Fibroblast of peridontal ligament (primary cell): Measurements from ENCODE around the gene TMEM205.
"Not testable (repeated sequence)": the region's sequence is repeated elsewhere in the genome, so short reads cannot be mapped to it uniquely, and the experiment has no call there.

Experiments
- DNase-seq: peaks from one replicate; pipeline ENCODE4 v3.0.0-alpha.2; 2010; ENCODE audit errors: extremely low read depth

Gene TMEM205

GRCh38 chr19:11373166-11373884 lies 27.3 kb upstream of the TMEM205 start:
- no peak for DNase-seq

GRCh38 chr19:11370744-11371143 lies 24.7 kb upstream of the TMEM205 start:
- no peak for DNase-seq

GRCh38 chr19:11367528-11367927 lies 21.5 kb upstream of the TMEM205 start:
- no peak for DNase-seq

GRCh38 chr19:11365557-11366117 lies 19.6 kb upstream of the TMEM205 start:
- DNase-seq = no peak

- no peak for DNase-seq
Measured at GRCh38 chr19:11364935-11365334, 18.9 kb upstream of the TMEM205 start.

GRCh38 chr19:11364296-11364904 lies 18.3 kb upstream of the TMEM205 start:
- DNase-seq = no peak

GRCh38 chr19:11363881-11364280 lies 17.8 kb upstream of the TMEM205 start:
- no peak for DNase-seq

- DNase-seq = no peak
Measured at GRCh38 chr19:11361771-11362731, 16.0 kb upstream of the TMEM205 start.

GRCh38 chr19:11361037-11361770 lies 15.1 kb upstream of the TMEM205 start:
- DNase-seq = no peak

GRCh38 chr19:11359421-11359820 lies 13.4 kb upstream of the TMEM205 start:
- DNase-seq = no peak

- no peak for DNase-seq
Measured at GRCh38 chr19:11356676-11357550, 10.8 kb upstream of the TMEM205 start.

- no peak for DNase-seq
Measured at GRCh38 chr19:11356074-11356397, 10.0 kb upstream of the TMEM205 start.

GRCh38 chr19:11355160-11356073 lies 9.3 kb upstream of the TMEM205 start, which contains the start of gene PLPPR2:
Gene PLPPR2, plus strand, starts transcription at chr19:11355432. Its CDS starts 2,242 bp downstream, at chr19:11357674.
- DNase-seq = peak; percentile 78

- not testable (repeated sequence) for DNase-seq
Measured at GRCh38 chr19:11354102-11354501, 8.0 kb upstream of the TMEM205 start.

- no peak for DNase-seq
Measured at GRCh38 chr19:11349171-11349570, 3.1 kb upstream of the TMEM205 start.

- no peak for DNase-seq
Measured at GRCh38 chr19:11347546-11348039, 1.5 kb upstream of the TMEM205 start.

- no peak for DNase-seq
Measured at GRCh38 chr19:11345122-11345803, 805 bp downstream of the TMEM205 start.

GRCh38 chr19:11342429-11342828 lies 3.6 kb downstream of the TMEM205 start:
- DNase-seq = no peak

GRCh38 chr19:11340099-11340467 lies 6.0 kb downstream of the TMEM205 start:
- not testable (repeated sequence) for DNase-seq
